KMS-11 (cell line): ENCODE measurements around the gene KNCN.

Experiments
- H2AFZ ChIP-seq: fragments of 200-600 bp; sonication (generic); 2 replicates; pipeline ENCODE4 v1.6.1; 2016; ENCODE audit warnings: antibody characterized with exemption, mixed run types, low read depth
- H3K27ac ChIP-seq: fragments of 200-600 bp; sonication (generic); 2 replicates; pipeline ENCODE4 v1.6.1; 2016; ENCODE audit warnings: mild to moderate bottlenecking, mixed run types
- H3K27me3 ChIP-seq: fragments of 200-600 bp; sonication (generic); 2 replicates; pipeline ENCODE4 v1.6.1; 2017; ENCODE audit warnings: mild to moderate bottlenecking, low read depth, mixed run types, moderate library complexity; ENCODE audit not compliant: insufficient read depth
- H3K36me3 ChIP-seq: fragments of 200-600 bp; sonication (generic); 2 replicates; pipeline ENCODE4 v1.6.1; 2017; ENCODE audit warnings: mild to moderate bottlenecking, mixed run types; ENCODE audit not compliant: insufficient read depth
- H3K4me1 ChIP-seq: fragments of 200-600 bp; sonication (generic); 2 replicates; pipeline ENCODE4 v1.6.1; 2016; ENCODE audit warnings: mild to moderate bottlenecking, low read depth, mixed run types; ENCODE audit not compliant: poor library complexity, severe bottlenecking
- H3K4me2 ChIP-seq: fragments of 200-600 bp; sonication (generic); 2 replicates; pipeline ENCODE4 v1.7.0; 2016; ENCODE audit warnings: mild to moderate bottlenecking, mixed run types
- H3K4me3 ChIP-seq: fragments of 200-600 bp; sonication (generic); IDR thresholded peaks from 2 replicates; pipeline ENCODE4 v1.6.1; 2017; ENCODE audit warnings: low read depth, low read length, mixed read lengths; ENCODE audit not compliant: insufficient read depth
- H3K79me2 ChIP-seq: fragments of 200-600 bp; sonication (generic); 2 replicates; pipeline ENCODE4 v1.6.1; 2016; ENCODE audit warnings: low read depth, mixed run types; ENCODE audit not compliant: insufficient read depth
- H3K9ac ChIP-seq: fragments of 200-600 bp; sonication (generic); 2 replicates; pipeline ENCODE4 v1.6.1; 2016; ENCODE audit warnings: mild to moderate bottlenecking, mixed run types
- H4K20me1 ChIP-seq: fragments of 200-600 bp; sonication (generic); 2 replicates; pipeline ENCODE4 v1.6.1; 2016; ENCODE audit warnings: mild to moderate bottlenecking, mixed run types; ENCODE audit not compliant: insufficient read depth
- CTCF ChIP-seq: fragments of 200-600 bp; sonication (generic); conservative IDR thresholded peaks from 2 replicates; pipeline ENCODE4 v1.6.1; 2017; ENCODE audit warnings: low read depth, mild to moderate bottlenecking, antibody characterized with exemption, low read length, moderate library complexity, mixed read lengths

KNCN gene

GRCh38 chr1:46512792-46513190 is 38.7 kb downstream of the KNCN start:
- no peaks in the 10 kb centered on the region for H3K4me1 ChIP-seq

DNA sequence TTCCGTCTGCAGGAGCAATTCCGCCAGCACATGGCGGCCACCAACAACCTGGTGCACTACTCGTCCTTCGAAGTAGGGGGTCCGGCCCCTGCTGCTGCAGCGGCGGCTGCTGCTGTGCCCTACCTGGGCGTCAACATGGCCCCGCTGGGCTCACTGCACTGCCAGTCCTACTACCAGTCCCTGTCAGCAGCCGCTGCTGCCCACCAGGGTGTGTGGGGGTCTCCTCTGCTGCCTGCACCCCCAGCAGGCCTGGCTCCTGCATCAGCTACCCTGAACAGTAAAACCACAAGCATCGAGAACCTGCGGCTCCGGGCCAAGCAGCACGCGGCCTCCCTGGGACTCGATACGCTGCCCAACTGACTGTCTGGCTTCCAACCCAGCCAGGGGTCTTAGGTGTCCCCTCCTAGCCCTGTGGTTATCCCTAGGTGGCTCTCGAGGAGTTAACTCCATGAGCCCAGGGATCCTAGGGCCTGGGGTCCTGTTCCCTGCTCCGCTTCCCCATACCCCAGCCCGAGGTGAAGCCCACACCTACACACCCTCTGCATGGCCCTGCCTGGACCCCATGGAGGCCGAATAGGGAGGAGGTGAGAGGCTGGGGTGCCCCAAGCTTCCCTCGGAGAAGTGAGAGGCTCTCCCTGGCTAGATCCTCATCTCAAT is 39.2 kb downstream of the KNCN start:
- Histone ChIP-seq H2AFZ (no peak overlapping the region), H3K27me3 (no peaks in the 10 kb centered on the region), H3K36me3 (no peaks in the 10 kb centered on the region), H4K20me1 (no peaks in the 10 kb centered on the region), H3K79me2 (no peaks in the 10 kb centered on the region), H3K27ac (no peak overlapping the region), H3K9ac (no peak overlapping the region), H3K4me1 (no peaks in the 10 kb centered on the region), H3K4me2 (no peak overlapping the region), H3K4me3 (no peak overlapping the region)
- TF ChIP-seq CTCF, result no peak

More at GRCh38 chr1:46512792-46513190, 38.7 kb downstream of the KNCN start:
- no peak for TF ChIP-seq CTCF
- Histone ChIP-seq H4K20me1 (no peaks in the 10 kb centered on the region), H3K9ac (no peak overlapping the region), H3K4me2 (no peak overlapping the region), H3K79me2 (no peaks in the 10 kb centered on the region), H3K36me3 (no peaks in the 10 kb centered on the region), H3K27me3 (no peaks in the 10 kb centered on the region), H3K4me3 (no peak overlapping the region), H2AFZ (no peak overlapping the region), H3K27ac (no peak overlapping the region)

- Histone ChIP-seq H4K20me1 (no peaks in the 10 kb centered on the region), H3K27me3 (no peaks in the 10 kb centered on the region), H3K27ac (no peak overlapping the region), H3K79me2 (no peaks in the 10 kb centered on the region), H3K4me1 (no peaks in the 10 kb centered on the region), H3K36me3 (no peaks in the 10 kb centered on the region), H2AFZ (no peak overlapping the region), H3K4me3 (no peak overlapping the region), H3K9ac (no peak overlapping the region), H3K4me2 (no peak overlapping the region)
- no peak for TF ChIP-seq CTCF
Observed at GRCh38 chr1:46510998-46511365, 40.5 kb downstream of the KNCN start.

DNA sequence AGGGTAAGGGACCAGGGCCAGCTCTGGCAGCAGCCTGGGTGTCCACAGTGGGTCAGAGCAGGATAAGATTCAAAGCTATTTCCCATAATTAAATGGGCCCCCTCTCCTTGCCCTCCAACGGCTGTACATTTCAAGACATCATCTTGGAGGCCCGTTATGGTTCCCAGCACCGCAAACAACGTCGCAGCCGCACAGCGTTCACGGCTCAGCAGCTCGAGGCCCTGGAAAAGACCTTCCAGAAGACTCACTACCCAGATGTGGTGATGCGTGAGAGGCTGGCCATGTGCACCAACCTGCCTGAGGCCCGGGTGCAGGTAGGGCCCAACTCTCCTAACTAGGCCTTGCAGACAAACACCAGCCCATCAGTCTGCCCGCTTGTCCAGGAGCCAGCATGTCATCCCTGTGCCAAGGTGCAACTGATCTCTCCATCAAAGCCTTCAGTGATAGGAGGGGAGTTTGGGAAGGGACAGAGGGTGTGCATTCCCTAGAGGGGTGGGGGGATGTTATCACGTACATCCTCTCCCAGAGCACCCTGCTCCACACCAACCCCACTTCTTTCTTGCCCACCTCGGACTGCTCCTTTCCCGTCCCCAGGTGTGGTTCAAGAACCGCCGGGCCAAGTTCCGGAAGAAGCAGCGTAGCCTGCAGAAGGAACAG is 41.0 kb downstream of the KNCN start:
- Histone ChIP-seq H3K27ac (no peak overlapping the region), H3K4me2 (no peak overlapping the region), H3K4me1 (no peaks in the 10 kb centered on the region), H3K36me3 (no peaks in the 10 kb centered on the region), H4K20me1 (no peaks in the 10 kb centered on the region), H3K27me3 (no peaks in the 10 kb centered on the region), H2AFZ (no peak overlapping the region), H3K79me2 (no peaks in the 10 kb centered on the region), H3K4me3 (no peak overlapping the region), H3K9ac (no peak overlapping the region)
- no peak for TF ChIP-seq CTCF
